Measurements from ENCODE around the gene ERP44.
"Not testable (repeated sequence)": the region's sequence is repeated elsewhere in the genome, so short reads cannot be mapped to it uniquely, and the experiment has no call there.

The ERP44 gene

GRCh38 chr9:100019541-100019940, 79.3 kb downstream of the ERP44 start:
- in situ Hi-C loops (cut with MboI; ENCODE audit: low sequenced_read_pairs), result no loop called here

- in situ Hi-C loops (cut with MboI; ENCODE audit: low sequenced_read_pairs), result no loop called here
These were observed 84.0 kb downstream of the ERP44 start for GRCh38 chr9:100014846-100015245.

GRCh38 chr9:100013573-100013972, 85.2 kb downstream of the ERP44 start:
- in situ Hi-C loops (cut with MboI; ENCODE audit: low sequenced_read_pairs), result no loop called here

DNA sequence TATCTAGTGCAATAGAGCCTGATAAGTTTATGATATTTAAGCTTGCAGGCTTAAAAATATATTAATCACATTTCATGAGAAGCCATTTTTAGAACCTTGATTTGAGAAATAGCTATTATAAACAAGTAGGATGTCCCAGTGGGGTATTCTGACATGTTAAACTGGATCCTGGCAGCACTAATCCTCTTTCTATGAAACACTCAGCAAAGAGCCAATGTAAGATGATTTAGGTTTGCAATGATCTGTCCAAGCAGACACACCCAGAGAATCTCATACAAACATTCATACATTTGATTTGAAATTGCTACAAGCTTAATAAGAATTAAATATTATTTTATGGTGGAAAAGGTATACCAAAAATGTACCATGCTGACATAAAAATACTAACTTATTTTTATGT, 86.5 kb downstream of the ERP44 start:
- in situ Hi-C loops (cut with MboI; ENCODE audit: low sequenced_read_pairs), result no loop called here

DNA sequence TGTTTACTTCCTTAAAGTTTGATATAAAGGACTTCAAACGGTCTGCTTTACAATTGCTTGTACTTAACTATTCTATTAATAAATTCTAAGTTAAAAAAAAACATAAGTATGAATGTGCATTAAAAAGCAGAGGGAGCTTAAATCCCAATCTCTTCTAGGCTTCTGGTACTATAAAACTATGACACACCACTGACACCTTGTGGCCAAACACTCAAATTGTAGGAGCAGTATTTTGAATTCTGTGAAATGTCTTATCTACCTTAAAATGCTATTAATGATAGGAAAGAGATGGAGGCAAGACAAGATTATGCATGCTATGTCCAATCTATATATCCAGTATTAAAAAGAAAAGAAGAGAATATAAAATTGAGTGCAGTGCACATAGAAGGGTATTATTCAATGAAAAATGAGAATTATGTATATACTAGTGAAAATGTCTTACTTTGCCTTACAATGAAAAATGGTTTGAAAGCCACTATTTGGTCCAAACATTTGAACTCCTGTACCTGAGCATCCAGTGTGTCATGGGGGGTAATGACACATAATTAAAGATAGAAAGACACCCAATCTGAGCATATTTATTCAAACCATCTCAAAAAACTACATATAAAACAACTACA, 87.6 kb downstream of the ERP44 start:
- in situ Hi-C loops (cut with MboI; ENCODE audit: low sequenced_read_pairs), result no loop called here

- in situ Hi-C loops (cut with MboI; ENCODE audit: low sequenced_read_pairs), result no loop called here
These were observed 99.0 kb downstream of the ERP44 start for GRCh38 chr9:99999797-100000196.

DNA sequence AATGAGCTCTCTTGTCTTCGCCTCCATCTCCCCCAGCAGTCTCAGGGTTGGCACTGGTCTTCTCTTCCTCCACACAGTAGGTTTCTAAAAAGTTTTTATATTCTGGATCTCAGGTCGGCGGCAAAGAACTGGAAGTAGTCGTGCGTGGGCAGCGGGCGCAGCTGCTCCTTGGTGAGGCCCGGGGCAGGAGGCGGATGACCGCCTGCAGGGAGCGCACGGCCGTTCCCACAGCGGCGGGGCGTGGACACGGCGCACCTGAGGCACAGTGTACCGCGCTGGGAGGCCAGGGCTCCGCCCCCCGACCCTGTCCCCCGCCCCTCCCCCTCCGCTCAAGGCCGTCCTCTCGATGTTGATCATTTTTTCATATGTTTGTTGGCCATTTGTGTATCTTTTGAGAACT, 99.9 kb downstream of the ERP44 start:
- in situ Hi-C loops (cut with MboI; ENCODE audit: low sequenced_read_pairs), result no loop called here

GRCh38 chr9:99998266-99998665, 100.5 kb downstream of the ERP44 start:
- in situ Hi-C loops (cut with MboI; ENCODE audit: low sequenced_read_pairs), result no loop called here

GRCh38 chr9:99990508-99990907, 108.3 kb downstream of the ERP44 start:
- in situ Hi-C loops (cut with MboI; ENCODE audit: low sequenced_read_pairs), result not testable (repeated sequence)

DNA sequence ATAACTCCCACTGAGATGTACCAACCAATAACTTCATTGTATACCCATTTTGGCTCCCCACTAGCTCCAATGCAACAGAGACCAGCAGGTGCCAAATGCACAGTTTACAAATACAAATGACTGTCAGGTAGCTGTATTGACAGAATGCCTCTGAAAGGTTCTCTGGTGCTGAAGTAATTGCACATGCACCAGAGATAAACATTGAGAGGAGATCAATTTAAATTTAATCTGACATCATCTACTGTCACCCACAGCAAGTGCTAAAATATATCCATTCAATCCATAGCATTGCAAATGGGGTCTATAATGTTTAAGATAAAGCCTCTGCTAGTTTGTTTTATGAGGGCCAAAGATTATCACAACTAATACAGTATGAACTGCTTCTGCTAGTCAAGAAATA, 112.2 kb downstream of the ERP44 start:
- in situ Hi-C loops (cut with MboI; ENCODE audit: low sequenced_read_pairs), result no loop called here

- in situ Hi-C loops (cut with MboI; ENCODE audit: low sequenced_read_pairs), result no loop called here
These were observed 118.2 kb downstream of the ERP44 start for GRCh38 chr9:99980598-99980997.

- in situ Hi-C loops (cut with MboI; ENCODE audit: low sequenced_read_pairs), result no loop called here
These were observed 120.6 kb downstream of the ERP44 start for GRCh38 chr9:99978221-99978620.

GRCh38 chr9:99977033-99977792, 121.6 kb downstream of the ERP44 start:
- in situ Hi-C loops (cut with MboI; ENCODE audit: low sequenced_read_pairs), result no loop called here

DNA sequence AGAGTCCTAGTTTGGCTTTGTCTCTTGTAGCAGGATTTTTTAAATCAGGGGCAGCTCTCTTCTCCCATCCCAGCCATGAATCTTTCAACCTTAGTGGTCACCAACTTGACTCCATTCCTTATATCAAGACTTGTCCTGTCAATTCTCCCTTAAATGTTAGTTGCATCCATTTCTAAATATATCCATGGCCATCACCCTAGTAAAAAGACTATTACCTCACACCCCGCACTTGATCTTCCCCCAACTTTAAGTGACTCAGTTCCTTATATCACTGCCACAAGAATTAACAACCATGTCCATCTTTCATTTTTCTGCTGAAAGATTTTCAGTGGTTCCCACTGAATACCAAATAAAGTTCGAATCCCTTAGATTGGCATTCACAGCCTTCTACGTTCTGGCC, 125.3 kb downstream of the ERP44 start:
- in situ Hi-C loops (cut with MboI; ENCODE audit: low sequenced_read_pairs), result no loop called here

DNA sequence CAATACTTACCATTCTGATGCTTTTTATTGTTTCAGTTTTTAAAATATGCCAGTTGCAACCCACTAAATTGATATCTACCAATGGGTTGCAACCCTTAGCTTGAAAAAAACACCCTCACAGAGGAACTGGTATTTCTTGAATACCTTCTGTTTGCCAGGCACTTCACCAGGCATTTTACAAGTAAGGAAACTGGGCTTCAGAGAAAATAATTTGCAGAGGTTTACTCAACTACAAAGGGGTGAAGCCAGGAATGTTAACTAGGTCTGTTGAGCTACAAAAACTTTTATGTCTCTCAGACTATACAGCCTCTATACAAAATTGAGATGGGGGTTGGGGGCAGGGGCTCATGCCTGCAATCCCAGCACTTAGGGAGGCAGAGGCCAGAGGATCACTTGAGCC, 127.4 kb downstream of the ERP44 start:
- in situ Hi-C loops (cut with MboI; ENCODE audit: low sequenced_read_pairs), result no loop called here

DNA sequence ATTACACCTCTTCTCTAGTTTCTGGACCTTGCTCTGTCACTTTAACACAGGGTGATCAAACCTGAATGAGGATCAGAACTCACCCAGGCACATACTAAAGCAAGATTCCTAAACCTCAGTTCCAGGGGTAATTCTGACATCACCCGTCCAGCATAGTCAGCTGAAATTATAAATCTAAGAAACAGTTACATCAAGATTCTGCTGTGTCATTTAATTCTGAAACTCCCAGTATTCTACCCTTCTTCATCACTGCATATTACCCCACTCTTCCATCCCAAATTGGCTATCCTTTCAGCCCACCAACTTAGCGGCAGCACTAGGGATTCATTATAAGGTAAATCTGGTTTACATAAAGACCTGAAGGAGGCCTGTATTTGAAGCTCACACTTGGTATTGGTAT, 128.3 kb downstream of the ERP44 start:
- in situ Hi-C loops (cut with MboI; ENCODE audit: low sequenced_read_pairs), result no loop called here

DNA sequence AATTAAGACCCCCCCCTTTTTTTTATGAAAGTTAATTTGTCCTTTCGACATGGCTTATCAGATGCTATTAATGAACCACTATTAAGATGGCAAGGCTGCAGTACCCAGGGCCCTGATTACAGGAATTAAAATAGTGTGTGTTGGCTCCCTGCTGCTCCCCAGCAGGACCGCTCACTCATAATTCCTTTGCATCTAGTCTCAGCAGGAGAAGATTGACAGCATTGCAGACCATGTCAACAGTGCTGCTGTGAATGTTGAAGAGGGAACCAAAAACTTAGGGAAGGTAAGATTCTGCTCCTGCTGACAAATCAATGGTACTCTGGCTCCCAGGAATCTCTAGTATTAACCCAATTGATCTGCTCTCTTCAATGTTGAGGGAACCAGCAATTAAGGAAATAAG, 131.3 kb downstream of the ERP44 start:
- in situ Hi-C loops (cut with MboI; ENCODE audit: low sequenced_read_pairs), result no loop called here

DNA sequence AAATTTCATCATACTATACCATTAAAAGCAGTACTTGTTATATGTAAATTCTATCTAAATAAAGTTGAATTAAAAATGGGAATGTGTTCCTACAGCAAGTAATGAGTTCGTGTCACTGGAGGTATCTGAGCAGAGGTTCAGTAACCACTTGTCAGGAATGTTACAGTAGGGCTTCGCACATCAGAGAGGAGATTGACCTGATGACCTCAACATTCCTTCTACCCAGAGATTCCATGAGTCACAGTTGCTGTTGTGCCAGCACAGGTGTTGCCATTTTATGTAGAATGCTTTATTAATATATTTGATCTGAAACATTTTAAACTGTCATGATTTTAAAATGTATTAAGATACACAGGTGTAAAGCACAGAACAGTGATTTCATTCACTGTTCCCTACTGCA, 132.1 kb downstream of the ERP44 start:
- in situ Hi-C loops (cut with MboI; ENCODE audit: low sequenced_read_pairs), result no loop called here

DNA sequence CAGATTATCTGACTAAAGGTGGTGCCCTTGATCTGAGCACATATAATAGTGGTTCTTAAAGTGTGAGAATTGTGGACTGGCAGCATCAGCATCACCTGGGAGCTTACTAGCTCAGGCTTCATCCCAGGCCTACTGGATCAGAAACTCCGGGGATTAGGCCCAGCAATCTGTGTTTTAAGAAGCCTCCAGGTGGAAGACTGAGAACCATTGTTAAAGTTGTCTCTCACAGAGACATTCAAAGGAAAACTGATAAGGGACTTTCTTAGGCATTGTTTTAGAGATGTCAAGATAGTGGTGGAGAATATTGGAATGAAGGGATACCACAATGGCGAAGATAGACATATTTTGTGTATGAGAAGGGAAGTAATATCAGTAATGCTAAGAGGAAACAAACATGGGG, 132.8 kb downstream of the ERP44 start:
- in situ Hi-C loops (cut with MboI; ENCODE audit: low sequenced_read_pairs), result no loop called here

- in situ Hi-C loops (cut with MboI; ENCODE audit: low sequenced_read_pairs), result no loop called here
These were observed 134.5 kb downstream of the ERP44 start for GRCh38 chr9:99964336-99964735.

DNA sequence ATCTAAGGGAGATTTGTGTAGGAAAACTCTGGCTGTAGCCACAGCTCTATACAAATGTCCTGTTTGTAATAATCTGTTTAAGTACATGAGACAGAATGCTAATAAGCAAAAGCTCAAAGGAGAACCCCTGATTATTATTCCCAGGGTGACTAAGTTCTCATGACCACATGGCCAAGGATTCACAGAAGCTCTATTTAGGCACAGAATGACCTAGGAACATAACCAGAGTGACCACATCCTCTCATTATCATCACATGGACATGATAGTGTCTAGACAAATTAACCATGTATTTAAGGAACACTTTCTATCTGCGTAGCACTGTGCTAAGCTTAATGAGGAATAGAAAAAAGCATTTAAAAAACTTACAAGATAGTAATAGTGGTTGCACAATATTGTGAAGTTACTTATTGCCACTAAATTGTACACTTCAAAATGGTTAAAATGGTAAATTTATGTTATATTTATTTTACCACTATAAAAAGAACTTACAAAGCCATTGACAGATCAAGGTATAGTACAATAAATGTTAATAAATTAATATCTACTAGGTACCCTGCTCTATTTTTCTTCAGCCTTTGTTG, 136.0 kb downstream of the ERP44 start:
- in situ Hi-C loops (cut with MboI; ENCODE audit: low sequenced_read_pairs), result no loop called here

- in situ Hi-C loops (cut with MboI; ENCODE audit: low sequenced_read_pairs), result no loop called here
These were observed 143.2 kb downstream of the ERP44 start for GRCh38 chr9:99955606-99956005.
